ENCODE measurements around the gene TBC1D9B. TPM values are rescaled to one million over a fixed set of nuclear protein-coding genes. Genes with fewer than 3 reads are reported as not detected.

The TBC1D9B gene
- total RNA-seq, 1 donor from 2014 or later = 131 TPM

- no peak for DNase-seq (ENCODE audit: extremely low read depth, low read depth, low spot score)
These were observed 85.7 kb downstream of the TBC1D9B start for GRCh38 chr5:179822059-179822432.

GRCh38 chr5:179821298-179822058 lies 86.2 kb downstream of the TBC1D9B start:
- DNase-seq (ENCODE audit: extremely low read depth, low read depth, low spot score) = peak; percentile 52

- no peak for DNase-seq (ENCODE audit: extremely low read depth, low read depth, low spot score)
These were observed 87.0 kb downstream of the TBC1D9B start, which contains the start of gene SQSTM1 for GRCh38 chr5:179820483-179821297. Gene SQSTM1 (plus strand): TSS chr5:179820905. CDS start chr5:179820937, 32 bp downstream.

GRCh38 chr5:179820127-179820482 lies 87.6 kb downstream of the TBC1D9B start:
- no peak for DNase-seq (ENCODE audit: extremely low read depth, low read depth, low spot score)

GRCh38 chr5:179819296-179820126 lies 88.2 kb downstream of the TBC1D9B start:
- DNase-seq (ENCODE audit: extremely low read depth, low read depth, low spot score) = no peak

- DNase-seq (ENCODE audit: extremely low read depth, low read depth, low spot score) = no peak
These were observed 88.9 kb downstream of the TBC1D9B start for GRCh38 chr5:179818746-179819295.

GRCh38 chr5:179817890-179818745 lies 89.6 kb downstream of the TBC1D9B start:
- DNase-seq (ENCODE audit: extremely low read depth, low read depth, low spot score) = no peak

GRCh38 chr5:179817470-179817840 lies 90.2 kb downstream of the TBC1D9B start:
- no peak for DNase-seq (ENCODE audit: extremely low read depth, low read depth, low spot score)

- no peak for DNase-seq (ENCODE audit: extremely low read depth, low read depth, low spot score)
These were observed 90.8 kb downstream of the TBC1D9B start for GRCh38 chr5:179816796-179817469.

- DNase-seq (ENCODE audit: extremely low read depth, low read depth, low spot score) = no peak
These were observed 91.3 kb downstream of the TBC1D9B start for GRCh38 chr5:179816401-179816795.

GRCh38 chr5:179815491-179816249 lies 92.0 kb downstream of the TBC1D9B start:
- DNase-seq (ENCODE audit: extremely low read depth, low read depth, low spot score) = no peak

GRCh38 chr5:179814090-179814489 lies 93.6 kb downstream of the TBC1D9B start:
- DNase-seq (ENCODE audit: extremely low read depth, low read depth, low spot score) = no peak

- no peak for DNase-seq (ENCODE audit: extremely low read depth, low read depth, low spot score)
These were observed 94.6 kb downstream of the TBC1D9B start for GRCh38 chr5:179812997-179813607.

GRCh38 chr5:179812135-179812825 lies 95.4 kb downstream of the TBC1D9B start:
- no peak for DNase-seq (ENCODE audit: extremely low read depth, low read depth, low spot score)

All from glomerular endothelial cell (primary cell).